ENCODE data around the gene NREP.

The NREP gene

DNA sequence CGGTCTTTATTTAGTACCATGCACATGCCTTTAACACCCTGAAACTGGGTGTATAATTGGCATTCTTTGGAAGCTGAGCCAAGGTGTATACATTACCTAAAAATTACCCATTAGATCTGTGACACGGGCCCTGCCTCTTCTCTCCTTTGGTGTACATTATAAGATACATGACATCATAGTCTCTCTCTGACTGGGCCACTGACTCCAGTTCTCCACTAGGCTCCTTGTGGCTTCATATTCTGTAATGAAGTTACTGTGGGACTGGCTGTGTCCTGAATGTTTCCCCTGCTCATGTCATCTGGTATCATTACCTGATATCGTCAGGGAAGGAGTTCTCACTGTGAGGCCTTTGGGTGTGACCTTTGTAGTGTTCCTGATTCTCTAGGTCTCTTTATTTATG lies 65.5 kb downstream of the NREP start:
- no peak for DNase-seq

DNA sequence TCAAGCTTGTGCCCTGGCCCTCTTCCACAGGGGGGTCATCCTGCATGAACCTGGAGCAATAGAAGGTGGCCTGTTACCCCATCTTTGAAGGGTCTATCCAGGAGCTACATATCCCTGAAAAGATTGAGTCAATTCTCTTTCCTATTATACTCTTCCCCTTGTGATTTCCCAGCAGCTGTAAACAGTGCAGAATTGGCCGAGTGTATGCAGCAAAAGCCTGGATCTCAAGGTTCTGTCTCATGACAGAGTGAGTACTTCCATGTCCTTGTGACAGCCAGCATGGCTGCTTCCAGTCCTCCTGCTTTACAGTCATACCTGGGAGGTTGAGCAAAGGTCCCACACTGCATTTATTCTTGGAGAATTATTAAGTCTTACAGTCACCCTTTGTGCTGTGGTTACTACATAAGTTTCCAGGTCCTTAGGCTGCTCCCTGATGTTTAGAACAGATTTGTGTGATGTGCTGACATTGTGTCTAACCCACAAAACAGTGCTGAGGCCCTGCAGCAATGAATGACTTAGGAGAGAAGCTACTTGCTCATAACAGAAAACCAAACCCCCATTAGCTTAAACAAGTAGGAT lies 67.5 kb downstream of the NREP start:
- DNase-seq, result no peak

DNA sequence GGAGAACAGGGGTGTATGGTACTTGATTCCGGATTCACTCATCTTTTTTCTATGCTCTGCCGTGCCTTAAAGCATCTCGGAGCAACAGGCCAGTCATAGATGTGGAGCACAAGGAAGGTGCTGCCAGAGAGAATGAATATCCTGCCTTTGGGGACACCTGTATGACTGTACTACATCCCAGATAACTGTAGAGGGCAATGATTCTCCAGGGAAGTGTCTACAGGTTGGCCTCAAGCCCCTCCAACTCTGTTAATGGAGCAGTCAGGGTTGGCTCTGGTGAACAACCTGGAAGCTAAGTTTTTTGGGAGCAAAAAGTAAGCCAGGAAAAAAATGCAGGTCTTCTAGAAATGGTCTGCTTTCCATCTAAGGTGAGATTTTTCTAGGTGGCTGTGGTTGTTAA lies 71.0 kb downstream of the NREP start:
- no peak for DNase-seq

DNA sequence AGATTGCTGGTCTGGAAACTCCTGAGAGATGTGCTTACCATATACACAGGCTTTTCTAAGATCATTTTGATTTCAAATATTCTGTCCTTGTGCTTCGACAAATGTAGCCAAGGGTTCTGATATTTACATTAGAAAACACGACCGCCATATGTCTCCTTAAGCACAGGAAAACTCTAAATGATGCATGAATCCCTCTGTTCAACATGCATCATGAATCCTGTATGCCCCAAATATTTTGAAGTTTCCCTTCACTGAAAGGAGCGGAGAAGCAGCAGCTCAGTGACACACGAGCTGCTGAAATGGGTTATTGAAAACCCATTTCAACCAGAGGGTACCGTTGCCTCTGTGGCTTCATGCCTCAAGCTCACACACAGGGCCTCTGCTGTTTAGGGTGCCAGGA lies 74.4 kb downstream of the NREP start:
- DNase-seq, result no peak

DNA sequence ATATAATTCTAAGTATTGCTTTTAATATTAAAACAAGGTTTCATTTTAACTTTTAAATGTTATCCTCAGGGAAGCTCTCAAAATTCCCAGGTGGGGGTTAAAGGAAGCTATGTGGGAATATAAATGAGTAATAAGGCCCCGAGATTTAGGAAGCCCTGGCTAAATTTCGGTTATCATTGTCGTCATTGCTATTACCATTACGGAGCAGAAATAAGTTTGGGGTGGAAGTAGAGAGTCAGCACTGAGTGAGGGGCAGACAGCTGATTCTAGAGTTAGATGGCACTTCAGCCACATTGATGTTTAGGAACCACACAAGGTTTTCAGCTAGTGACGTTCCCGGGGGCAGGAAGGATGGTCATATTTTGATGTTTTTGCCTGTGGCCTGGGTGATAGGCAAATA lies 74.9 kb downstream of the NREP start:
- no peak for DNase-seq

DNA sequence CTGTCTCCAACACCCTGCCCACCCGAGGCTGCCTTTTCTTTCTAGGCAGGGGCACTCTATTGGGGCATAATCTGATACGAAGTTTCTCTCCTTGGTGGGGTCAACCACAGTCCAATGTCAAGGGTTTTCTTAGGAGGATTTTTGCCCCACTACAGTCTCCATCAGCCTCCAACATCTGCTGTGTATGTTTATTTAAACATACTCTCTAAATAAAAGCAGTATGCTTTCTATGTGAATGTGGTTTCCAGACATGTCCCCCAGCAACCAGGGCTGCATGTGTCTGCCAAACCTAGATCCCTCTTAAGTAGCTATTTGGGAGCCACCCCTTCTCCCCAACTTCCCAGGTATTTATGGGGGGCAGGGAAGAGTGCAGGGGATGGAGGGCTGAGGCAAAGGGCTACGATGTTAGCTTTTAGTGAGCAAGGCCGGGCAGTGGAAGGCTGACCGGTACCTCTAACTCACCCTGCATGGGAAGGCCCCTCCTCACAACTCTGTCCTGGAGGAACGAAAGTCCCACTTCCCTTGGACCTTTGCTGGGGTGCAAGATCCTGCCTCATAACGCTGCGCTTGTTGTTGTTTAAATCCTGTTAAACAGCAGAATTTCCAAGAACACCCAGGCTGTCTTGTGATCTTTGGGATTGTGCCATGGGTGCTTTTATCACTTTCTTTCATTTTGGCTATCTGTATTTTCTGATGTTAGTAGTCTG lies 75.4 kb downstream of the NREP start:
- DNase-seq, result no peak

DNA sequence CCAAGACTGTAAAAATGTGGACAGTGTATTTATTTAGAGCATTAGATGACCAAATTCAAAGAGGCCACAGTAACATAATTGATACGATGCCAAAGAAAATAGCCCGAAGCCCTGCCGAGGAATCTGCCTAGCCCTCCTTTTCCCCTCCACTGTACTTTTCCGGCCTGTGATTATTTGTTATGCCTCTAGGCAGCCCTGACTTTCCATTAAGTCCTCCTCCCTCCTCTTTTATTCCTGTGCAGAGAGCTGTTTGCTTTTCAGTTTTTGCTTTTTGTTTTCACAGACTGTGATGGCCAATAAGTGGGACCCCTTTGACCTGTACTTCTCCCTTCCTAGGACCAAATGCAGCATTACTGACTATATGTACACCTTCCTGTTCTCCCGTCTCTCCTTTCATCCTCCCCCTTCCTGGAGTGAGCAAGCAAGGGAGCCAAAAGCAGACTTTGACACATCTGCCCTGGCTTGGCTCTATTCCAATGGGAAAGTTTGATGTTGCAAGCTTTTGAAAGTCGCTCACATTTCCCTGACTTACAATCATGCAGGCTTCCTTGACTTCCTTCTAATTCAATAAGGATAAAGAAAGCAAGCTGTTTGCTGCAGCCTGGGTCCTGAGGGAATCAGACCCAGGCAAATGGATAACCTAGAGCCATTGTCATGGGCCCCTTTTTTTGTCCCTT lies 76.1 kb downstream of the NREP start:
- DNase-seq, result no peak

DNA sequence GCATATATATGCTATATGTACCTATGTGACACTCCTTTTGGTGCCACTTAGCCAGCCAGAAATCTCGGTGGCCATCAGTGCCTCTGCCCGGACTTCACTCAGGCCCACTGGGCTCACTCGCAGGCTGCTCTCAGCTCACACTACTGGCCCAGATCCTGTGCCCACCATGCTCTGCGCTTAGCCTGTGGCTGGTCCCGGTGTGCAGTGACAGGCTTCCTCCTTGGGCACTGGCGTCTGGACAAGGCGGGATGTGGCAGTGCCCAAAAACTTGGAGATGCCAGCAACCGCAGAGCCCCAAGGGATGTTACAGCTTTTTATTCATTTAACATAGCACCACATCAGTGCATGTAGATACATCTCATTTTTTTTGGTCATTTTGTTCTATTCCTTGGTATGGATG lies 77.4 kb downstream of the NREP start:
- DNase-seq, result no peak

All from NCI-H2029 (cell line).